Spleen (tissue), 11 donors: Measurements from ENCODE around the gene IVL. TPM values are rescaled to one million over a fixed set of nuclear protein-coding genes. Genes with fewer than 3 reads are reported as not detected.

Experiments
- DNase-seq: peaks from one replicate; pipeline ENCODE4 v3.0.0-alpha.2; 2020
- H3K27ac ChIP-seq, 8 donors: fragments of 200-600 bp; sonication (generic) in 7 of 8; 1 replicate in 4 of 8; 2 replicates in 4 of 8; pipeline versions ENCODE4 v1.5.0 to v1.8.0; 2016 to 2021; ENCODE audit warnings: inconsistent platforms in 4 of 8, mild to moderate bottlenecking in 4 of 8, moderate library complexity in 1 of 8
- H3K27me3 ChIP-seq, 7 donors: fragments of 200-600 bp; sonication (generic) in 6 of 7; replicated peaks in 1 of 7; 1 replicate in 4 of 7; 2 replicates in 3 of 7; pipeline versions ENCODE4 v1.5.0 to v1.8.0; 2016 to 2021; ENCODE audit warnings: inconsistent platforms in 3 of 7, mild to moderate bottlenecking in 1 of 7
- H3K36me3 ChIP-seq, 6 donors: fragments of 200-600 bp; sonication (generic) in 5 of 6; 1 replicate in 4 of 6; 2 replicates in 2 of 6; pipeline versions ENCODE4 v1.5.0 to v1.8.0; 2016 to 2021; ENCODE audit warnings: inconsistent platforms in 2 of 6
- H3K4me1 ChIP-seq, 6 donors: fragments of 200-600 bp; sonication (generic) in 5 of 6; 1 replicate in 3 of 6; 2 replicates in 3 of 6; pipeline versions ENCODE4 v1.5.0 to v1.8.0; 2016 to 2021; ENCODE audit warnings: inconsistent platforms in 3 of 6
- H3K4me3 ChIP-seq, 8 donors: fragments of 200-600 bp; sonication (generic) in 7 of 8; 1 replicate in 4 of 8; 2 replicates in 4 of 8; pipeline versions ENCODE4 v1.5.0 to v1.8.0; 2016 to 2021; ENCODE audit warnings: inconsistent platforms in 4 of 8, mild to moderate bottlenecking in 4 of 8, moderate library complexity in 2 of 8
- H3K9me3 ChIP-seq, 8 donors: fragments of 200-600 bp; sonication (generic) in 7 of 8; 1 replicate in 4 of 8; 2 replicates in 4 of 8; pipeline versions ENCODE4 v1.5.0 to v1.8.0; 2016 to 2021; ENCODE audit warnings: inconsistent platforms in 4 of 8
- CTCF ChIP-seq, 11 experiments: fragments of 200-600 bp in 7 of 11; fragments of 450-650 bp in 4 of 11; sonication (generic) in 4 of 11; IDR thresholded peaks in 8 of 11; conservative IDR thresholded peaks in 3 of 11; 1 replicate in 7 of 11; 2 replicates in 4 of 11; pipeline versions ENCODE4 v1.4.0 to v1.8.0; 2016 to 2021; ENCODE audit warnings: antibody characterized with exemption in 11 of 11, inconsistent platforms in 4 of 11, mild to moderate bottlenecking in 1 of 11
- POLR2A ChIP-seq, 3 donors: fragments of 450-650 bp; IDR thresholded peaks; one replicate each; pipeline ENCODE4 v1.5.1; 2017; ENCODE audit warnings: antibody characterized with exemption in 3 of 3, mild to moderate bottlenecking in 1 of 3
- POLR2AphosphoS5 ChIP-seq, 3 donors: sonication (generic); formaldehyde crosslinking; IDR thresholded peaks; one replicate each; pipeline ENCODE4 v1.5.1; 2017; ENCODE audit warnings: antibody characterized with exemption in 3 of 3
- WGBS, 5 donors: extraction: QIAGEN DNeasy Blood & Tissue Kit in 3 of 5; methylation state at CpG; one replicate each; pipeline versions ENCODE4 v1.1.5 to v1.1.7; 2013 to 2018; 5-methylcytosine and 5-hydroxymethylcytosine counted together
- intact Hi-C: fragments of 100-400 bp; cut with DNase I; formaldehyde crosslinking; loops from one replicate; pipeline ENCODE4 v1.15.0; 2023; ENCODE audit warnings: low total_unique reads
- polyA plus RNA-seq, 3 donors: library from polyadenylated mRNA; stranded (reverse); fragments of 200-250 nt; gene quantifications; one replicate each; pipeline ENCODE4 v1.2.1, GENCODE V29; 2013
- total RNA-seq, 7 donors: library from RNA; depleted of rRNA in 3 of 7; stranded (reverse); fragments of >200 nt in 3 of 7; fragmentation: NEBNext Ultra II Directional in 4 of 7; extraction: Animal tissue kit (Norgen Biotek cat#: 25700) in 4 of 7; gene quantifications; one replicate each; pipeline versions ENCODE4 v1.1.0 to v1.2.1, GENCODE V29; 2016 to 2021
- donor health status: healthy with polysubstance abuse.
- donor health status: DM: no; HTN: no; CAD: no; lungs with moderate emphysema.
- donor health status: DM: no; HTN: no; CAD: no.
- donor health status: Bipolar disorder and iron deficiency.
- donor health status: healthy.
- donor health status: DM: no; HTN: no; CAD: no.
- donor health status: DM: yes; HTN: yes; CAD: no.

IVL gene
- total and polyA plus RNA-seq, 10 donors, result 0.04 to 0.05 TPM; not detected in 8

GRCh38 chr1:152959801-152960451 is 51.6 kb downstream of the IVL start:
- Histone ChIP-seq H3K4me1 (no peaks in the 10 kb centered on the region), H3K4me3 (no peak overlapping the region), H3K36me3 (no peaks in the 10 kb centered on the region), H3K9me3 (no peaks in the 10 kb centered on the region), H3K27ac (no peak overlapping the region), H3K27me3 (peaks cover 0 to 16% (median 0%) of the 10 kb centered on the region in 7 donors)
- no peak for TF ChIP-seq POLR2A (IDR thresholded peaks at IDR 0.05)
- TF ChIP-seq POLR2AphosphoS5 (IDR thresholded peaks at IDR 0.05), result no peak
- TF ChIP-seq CTCF (IDR thresholded peaks at IDR 0.05 in 8 of 11, conservative IDR thresholded peaks at IDR 0.05 in 3 of 11), result no peak
- intact Hi-C loops, result no loop called here
- WGBS, 5 donors, result 91 to 94% (median 93%) methylated on average over 10 of the region's 10 CpGs
- no peak for DNase-seq

- TF ChIP-seq CTCF (IDR thresholded peaks at IDR 0.05 in 8 of 11, conservative IDR thresholded peaks at IDR 0.05 in 3 of 11), result no peak
- TF ChIP-seq POLR2A (IDR thresholded peaks at IDR 0.05), result no peak
- no peak for TF ChIP-seq POLR2AphosphoS5 (IDR thresholded peaks at IDR 0.05)
- no peak for DNase-seq
- no peaks in the 10 kb centered on the region for H3K36me3 ChIP-seq
- no peak overlapping the region for H3K4me3 ChIP-seq
- no peak overlapping the region for H3K27ac ChIP-seq
- no peaks in the 10 kb centered on the region for H3K4me1 ChIP-seq
- no peaks in the 10 kb centered on the region for H3K9me3 ChIP-seq
- intact Hi-C loops, result no loop called here
- 44 to 62% (median 52%) methylated on average over 9 to 10 of the region's 10 CpGs for WGBS, 5 donors
- H3K27me3 ChIP-seq, result peaks cover 0 to 21% (median 0%) of the 10 kb centered on the region in 7 donors
These were observed 52.2 kb downstream of the IVL start for GRCh38 chr1:152960452-152961044.

Other genes starting within 250 kb of the IVL start
- gene LCE2D, start 245.2 kb upstream of the IVL start, total RNA-seq, result not detected
- gene LCE2D, start 245.2 kb upstream of the IVL start, polyA plus RNA-seq, result not detected
- gene LCE2C, start 233.3 kb upstream of the IVL start, total RNA-seq, result not detected
- gene LCE2C, start 233.3 kb upstream of the IVL start, polyA plus RNA-seq, result not detected
- not detected for gene LCE2B, start 222.4 kb upstream of the IVL start, total RNA-seq
- not detected for gene LCE2B, start 222.4 kb upstream of the IVL start, polyA plus RNA-seq
- gene LCE2A, start 210.2 kb upstream of the IVL start, total RNA-seq, result not detected
- not detected for gene LCE2A, start 210.2 kb upstream of the IVL start, polyA plus RNA-seq
- not detected for gene LCE4A, start 200.4 kb upstream of the IVL start, total RNA-seq
- gene LCE4A, start 200.4 kb upstream of the IVL start, polyA plus RNA-seq, result not detected
- gene KPRP, start 150.5 kb upstream of the IVL start, total RNA-seq, result not detected
- not detected for gene KPRP, start 150.5 kb upstream of the IVL start, polyA plus RNA-seq
- gene LCE1F, start 133.4 kb upstream of the IVL start, total RNA-seq, result not detected
- gene LCE1F, start 133.4 kb upstream of the IVL start, polyA plus RNA-seq, result not detected
- gene LCE1E, start 122.3 kb upstream of the IVL start, total RNA-seq, result not detected
- gene LCE1E, start 122.3 kb upstream of the IVL start, polyA plus RNA-seq, result not detected
- not detected for gene LCE1D, start 111.8 kb upstream of the IVL start, total RNA-seq
- gene LCE1D, start 111.8 kb upstream of the IVL start, polyA plus RNA-seq, result not detected
- not detected for gene LCE1C, start 101.9 kb upstream of the IVL start, total RNA-seq
- gene LCE1C, start 101.9 kb upstream of the IVL start, polyA plus RNA-seq, result not detected
- not detected for gene LCE1B, start 96.6 kb upstream of the IVL start, total RNA-seq
- not detected for gene LCE1B, start 96.6 kb upstream of the IVL start, polyA plus RNA-seq
- gene LCE1A, start 81.1 kb upstream of the IVL start, total RNA-seq, result not detected
- not detected for gene LCE1A, start 81.1 kb upstream of the IVL start, polyA plus RNA-seq
- gene LCE6A, start 65.7 kb upstream of the IVL start, total RNA-seq, result not detected
- not detected for gene LCE6A, start 65.7 kb upstream of the IVL start, polyA plus RNA-seq
- gene LCE7A, start 48.5 kb upstream of the IVL start, total RNA-seq, result not detected
- gene LCE7A, start 48.5 kb upstream of the IVL start, polyA plus RNA-seq, result not detected
- gene SMCP, start 30.2 kb upstream of the IVL start, total RNA-seq, result not detected
- not detected for gene SMCP, start 30.2 kb upstream of the IVL start, polyA plus RNA-seq
- gene SPRR5, start 38.7 kb downstream of the IVL start, total RNA-seq, result not detected
- not detected for gene SPRR5, start 38.7 kb downstream of the IVL start, polyA plus RNA-seq
- not detected for gene SPRR4, start 62.1 kb downstream of the IVL start, total RNA-seq
- not detected for gene SPRR4, start 62.1 kb downstream of the IVL start, polyA plus RNA-seq
- not detected for gene SPRR1A, start 75.5 kb downstream of the IVL start, total RNA-seq
- not detected for gene SPRR1A, start 75.5 kb downstream of the IVL start, polyA plus RNA-seq
- gene SPRR3, start 93.2 kb downstream of the IVL start, total RNA-seq, result not detected
- 1 to 10 TPM in 2 of 3 donors, under 1 TPM in 1; 0.39 to 9.3 (median 1.8) TPM for gene SPRR3, start 93.2 kb downstream of the IVL start, polyA plus RNA-seq
- gene SPRR1B, start 122.7 kb downstream of the IVL start, total RNA-seq, result not detected
- 1 to 10 TPM in 1 of 3 donors, under 1 TPM in 1, not detected in 1; 0.30 to 1.2 TPM for gene SPRR1B, start 122.7 kb downstream of the IVL start, polyA plus RNA-seq
- gene SPRR2D, start 132.6 kb downstream of the IVL start, total RNA-seq, result not detected
- gene SPRR2D, start 132.6 kb downstream of the IVL start, polyA plus RNA-seq, result 1 to 10 TPM in 1 of 3 donors, not detected in 2; 1.1 TPM
- gene SPRR2A, start 149.0 kb downstream of the IVL start, total RNA-seq, result not detected
- 1 to 10 TPM in 1 of 3 donors, under 1 TPM in 1, not detected in 1; 0.30 to 2.2 TPM for gene SPRR2A, start 149.0 kb downstream of the IVL start, polyA plus RNA-seq
- not detected for gene SPRR2B, start 163.1 kb downstream of the IVL start, total RNA-seq
- not detected for gene SPRR2B, start 163.1 kb downstream of the IVL start, polyA plus RNA-seq
- gene SPRR2E, start 186.0 kb downstream of the IVL start, total RNA-seq, result not detected
- under 1 TPM in 1 of 3 donors, not detected in 2; 0.45 TPM for gene SPRR2E, start 186.0 kb downstream of the IVL start, polyA plus RNA-seq
- gene SPRR2F, start 205.0 kb downstream of the IVL start, total RNA-seq, result not detected
- not detected for gene SPRR2F, start 205.0 kb downstream of the IVL start, polyA plus RNA-seq
- not detected for gene SPRR2G, start 242.3 kb downstream of the IVL start, total RNA-seq
- not detected for gene SPRR2G, start 242.3 kb downstream of the IVL start, polyA plus RNA-seq